HG03039 (cell line): ENCODE measurements around the gene STRN4.

ENCODE experiments used
- ATAC-seq: cut with Tn5 transposase; IDR thresholded peaks from one replicate; pipeline ENCODE4 v1.9.1; 2021; ENCODE audit warnings: mild to moderate bottlenecking, moderate library complexity; ENCODE audit not compliant: unreplicated experiment

The STRN4 gene

GRCh38 chr19:46674416-46675178 is 71.7 kb downstream of the STRN4 start:
- no peak for ATAC-seq

GRCh38 chr19:46670813-46671212 is 75.4 kb downstream of the STRN4 start:
- no peak for ATAC-seq
